DMS 273 (cell line): Measurements from ENCODE around the gene HCFC1.
"Not testable (repeated sequence)": the region's sequence is repeated elsewhere in the genome, so short reads cannot be mapped to it uniquely, and the experiment has no call there.

Source experiments
- DNase-seq: peaks from one replicate; lab custom pipeline; 2025; ENCODE audit not compliant: unreplicated experiment; lab: John Stamatoyannopoulos, UW

The HCFC1 gene

DNA sequence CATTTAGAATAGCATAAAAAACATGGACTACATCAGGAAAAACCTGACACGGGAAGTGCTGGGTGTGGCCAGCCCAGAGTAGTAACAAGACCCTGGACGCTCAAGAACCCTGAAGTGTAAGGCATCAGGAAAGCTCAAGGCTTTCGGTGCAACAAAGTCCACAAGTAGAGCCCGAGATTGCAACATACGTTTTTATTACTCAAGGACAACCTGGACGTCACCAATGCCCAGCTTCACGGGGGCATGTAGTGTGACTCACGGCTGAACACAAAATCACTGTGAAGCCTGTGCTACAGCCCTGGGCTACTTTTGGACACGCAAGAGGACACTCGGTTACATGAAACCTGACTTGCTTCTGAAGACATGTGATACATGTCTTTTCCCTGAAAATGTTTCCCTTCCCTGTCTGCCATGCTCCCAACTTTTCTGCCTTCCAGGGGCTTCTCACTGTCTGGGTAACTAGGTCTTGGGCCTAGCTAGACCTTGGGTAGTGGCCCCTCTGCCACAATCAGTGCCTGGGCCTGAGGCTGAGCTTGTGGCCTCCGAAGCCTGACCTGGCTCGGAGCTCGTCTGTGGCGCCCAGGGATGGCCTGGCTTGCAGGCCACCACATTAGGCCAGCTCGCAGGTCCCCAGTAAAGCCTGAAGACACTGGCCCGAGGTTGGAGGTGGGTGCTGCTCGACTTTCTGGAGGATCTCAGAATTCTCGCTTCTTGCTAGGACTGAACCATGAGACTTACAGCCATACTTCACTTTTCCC lies 38.9 kb upstream of the HCFC1 start:
- no peak for DNase-seq

DNA sequence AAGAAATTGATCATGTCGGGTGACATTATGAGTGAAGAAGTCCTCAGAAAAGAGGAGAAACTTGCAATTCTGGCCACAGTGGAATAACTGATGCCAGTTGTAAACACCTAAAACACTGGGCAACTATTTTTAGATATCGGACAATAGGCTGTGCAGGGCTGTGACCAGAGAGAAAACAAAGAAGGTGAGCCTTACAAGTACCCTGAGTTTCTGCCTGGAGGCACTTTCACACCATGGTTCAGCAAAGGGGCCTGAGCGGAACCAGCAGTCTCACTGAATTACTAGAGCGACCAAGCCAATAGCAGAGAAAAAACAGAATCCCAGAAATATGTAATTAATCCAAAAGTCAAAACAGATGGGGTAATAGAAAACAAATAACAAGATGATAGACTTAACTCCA lies 36.9 kb upstream of the HCFC1 start:
- no peak for DNase-seq

DNA sequence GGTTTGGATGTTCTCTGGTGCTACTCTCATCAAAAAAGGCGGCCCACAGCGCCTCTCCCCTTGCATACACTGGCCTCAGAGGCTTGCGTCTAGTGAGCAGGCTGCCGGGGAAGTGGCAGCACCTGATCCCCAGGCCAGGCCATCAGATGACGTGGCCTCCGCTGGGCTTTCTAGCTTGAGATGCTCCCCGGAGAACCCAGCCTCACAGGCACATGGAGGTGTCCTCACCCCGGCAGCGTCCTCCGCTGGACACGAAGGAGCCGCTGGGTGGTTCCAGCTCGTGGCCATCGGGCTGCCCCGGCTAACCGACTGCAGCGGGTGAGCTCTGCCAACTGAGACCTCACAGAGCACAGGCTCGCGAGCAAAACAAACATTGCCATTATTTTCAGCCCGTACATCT lies 35.3 kb upstream of the HCFC1 start:
- DNase-seq = no peak

DNA sequence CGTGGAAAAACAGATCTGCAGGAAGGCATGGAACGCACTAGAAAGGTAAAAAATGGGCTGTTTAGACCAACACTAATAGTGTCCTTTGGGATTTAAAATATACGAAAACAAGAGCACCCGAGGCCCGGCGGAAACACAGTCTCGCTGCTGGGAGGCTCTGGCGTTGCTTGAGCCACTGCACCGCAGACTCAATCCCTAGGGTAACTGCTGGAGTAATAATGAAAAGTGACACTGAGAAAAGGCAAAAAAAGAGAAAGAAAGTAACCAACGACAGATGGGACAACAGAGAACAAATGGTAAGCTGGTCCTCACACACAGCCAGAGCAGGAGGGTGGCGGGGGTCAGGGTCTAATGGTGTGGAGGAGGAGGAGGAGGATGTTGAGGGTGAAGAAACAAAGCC lies 32.7 kb upstream of the HCFC1 start:
- DNase-seq = no peak

DNA sequence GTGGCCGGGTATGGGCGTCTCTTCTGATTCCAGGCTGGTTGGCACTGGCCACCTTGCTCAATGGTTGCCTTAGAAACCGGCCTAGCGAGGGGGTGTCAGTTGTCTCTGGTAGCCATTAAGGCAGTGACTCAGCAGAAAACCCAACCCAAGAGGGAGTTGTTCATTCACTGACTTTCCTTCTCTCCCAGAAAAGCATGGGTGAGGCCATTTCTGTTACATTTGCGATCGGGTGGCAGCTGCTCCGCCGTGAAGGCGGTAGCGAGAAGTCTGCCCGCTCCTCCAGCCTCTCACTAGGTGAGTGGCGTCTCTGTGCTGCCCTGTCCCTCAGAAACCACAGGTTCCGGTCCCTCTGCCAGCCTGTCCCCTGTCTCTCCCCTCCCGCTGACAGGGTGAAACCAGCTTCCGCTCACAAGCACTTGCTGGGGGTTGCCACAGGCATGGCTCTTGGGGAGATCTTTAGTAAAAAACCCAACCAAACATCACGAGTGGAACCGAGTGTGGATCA lies 30.6 kb upstream of the HCFC1 start:
- peak; percentile 93 for DNase-seq

DNA sequence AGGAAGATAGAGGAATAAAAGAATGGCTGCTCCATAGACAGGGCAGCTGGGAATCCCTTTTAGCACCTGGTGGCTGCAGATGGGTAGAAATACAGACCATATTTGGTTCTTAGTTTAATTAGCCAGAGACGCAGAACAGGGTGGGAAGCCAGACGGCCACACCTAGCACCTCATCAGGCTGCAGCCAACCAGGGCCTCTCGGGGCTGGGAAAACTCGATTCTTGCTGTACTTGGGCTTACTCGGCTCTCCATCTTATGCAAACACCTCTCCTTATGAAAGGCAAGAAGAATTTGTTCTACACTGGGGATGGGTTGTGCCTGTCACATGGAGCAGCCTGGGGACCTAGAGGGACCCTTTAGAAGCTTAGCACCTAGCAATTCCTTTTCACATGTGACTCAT lies 28.4 kb upstream of the HCFC1 start:
- peak; percentile 91 for DNase-seq

DNA sequence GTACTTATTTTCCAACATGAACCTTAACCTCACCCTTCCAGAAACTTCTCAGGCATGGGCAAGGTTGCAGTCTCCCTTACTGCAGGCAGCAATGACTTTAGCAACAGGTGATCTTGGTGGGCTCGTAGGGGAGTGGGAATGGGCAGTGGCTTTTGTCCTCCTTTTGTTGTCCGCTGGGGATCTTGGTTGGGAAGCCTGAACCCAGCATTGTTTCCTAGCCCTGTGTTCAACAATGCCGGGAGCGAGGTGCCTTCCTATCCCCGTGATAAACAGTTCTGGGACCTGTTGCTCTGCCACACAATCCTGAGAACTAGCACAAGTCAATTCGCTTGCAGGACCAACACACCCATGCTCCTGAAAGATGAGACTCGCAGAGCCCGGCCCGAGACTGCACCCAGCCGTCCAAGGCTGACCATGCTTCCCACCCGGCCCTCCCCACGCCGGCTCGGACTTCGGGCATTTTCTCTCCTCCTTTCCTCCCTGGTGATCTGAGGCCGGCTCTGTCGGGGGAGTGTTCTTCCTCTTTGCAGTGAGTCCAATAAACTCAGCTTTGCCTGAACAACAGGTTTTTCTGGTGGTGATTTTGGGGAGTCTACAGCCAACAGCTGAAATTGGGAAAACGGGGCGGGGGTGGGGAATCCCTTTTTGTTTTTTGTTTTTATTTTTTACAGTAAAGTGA lies 27.9 kb upstream of the HCFC1 start:
- no peak for DNase-seq

DNA sequence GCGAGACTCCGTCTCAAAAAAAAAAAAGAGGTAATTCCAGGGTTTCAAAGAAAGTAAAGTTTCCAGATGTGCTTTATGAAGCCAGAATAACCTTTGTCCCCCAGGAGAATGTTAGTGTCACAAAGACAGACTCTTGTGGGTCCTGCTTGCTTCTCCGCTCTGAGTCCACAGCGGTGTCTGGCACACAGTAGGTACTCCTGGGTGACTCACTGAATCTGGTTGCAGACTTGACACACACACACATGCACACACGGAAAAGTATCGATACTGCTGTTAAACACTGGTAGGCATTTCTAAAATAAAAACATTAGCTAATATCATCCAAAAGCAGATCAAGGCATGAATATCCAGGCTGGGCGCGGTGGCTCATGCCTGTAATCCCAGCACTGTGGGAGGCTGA lies 23.9 kb upstream of the HCFC1 start:
- no peak for DNase-seq

DNA sequence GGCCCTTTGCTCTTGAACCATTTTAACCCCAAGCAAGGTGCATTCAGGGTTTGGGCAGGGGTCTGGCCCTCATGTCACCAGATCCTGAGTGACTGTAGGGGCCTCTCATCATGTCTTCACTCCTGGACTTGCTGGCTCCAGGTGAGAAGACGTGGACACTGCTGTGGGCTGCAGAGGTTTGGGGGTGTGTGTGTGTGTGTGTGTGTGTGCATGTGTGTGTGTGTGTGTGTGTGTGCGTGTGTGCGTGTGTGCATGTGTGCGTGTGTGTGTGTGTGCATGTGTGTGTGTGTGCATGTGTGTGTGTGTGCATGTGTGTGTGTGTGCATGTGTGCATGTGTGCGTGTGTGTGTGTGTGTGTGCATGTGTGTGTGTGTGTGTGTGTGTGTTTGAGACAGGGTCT lies 22.8 kb upstream of the HCFC1 start:
- not testable (repeated sequence) for DNase-seq

DNA sequence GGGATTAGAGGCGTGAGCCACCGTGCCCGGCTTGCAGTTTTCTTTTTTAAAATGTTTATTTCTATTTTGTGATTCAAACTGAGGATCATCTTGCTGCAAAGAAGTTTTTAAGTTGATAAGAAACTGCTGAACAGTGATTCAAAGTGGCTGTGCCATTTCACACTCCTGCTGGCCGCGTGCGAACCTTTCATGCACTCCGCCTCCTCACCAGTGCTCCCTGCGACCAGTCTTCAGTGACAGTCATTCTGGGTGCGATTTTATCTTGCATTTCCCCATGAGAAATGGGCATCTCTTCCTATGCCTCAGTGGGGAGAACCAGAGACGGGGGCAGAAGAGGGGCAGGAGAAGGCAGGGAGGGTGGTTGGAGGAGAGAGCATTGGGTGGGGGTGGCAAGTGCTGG lies 22.4 kb upstream of the HCFC1 start:
- DNase-seq = no peak

DNA sequence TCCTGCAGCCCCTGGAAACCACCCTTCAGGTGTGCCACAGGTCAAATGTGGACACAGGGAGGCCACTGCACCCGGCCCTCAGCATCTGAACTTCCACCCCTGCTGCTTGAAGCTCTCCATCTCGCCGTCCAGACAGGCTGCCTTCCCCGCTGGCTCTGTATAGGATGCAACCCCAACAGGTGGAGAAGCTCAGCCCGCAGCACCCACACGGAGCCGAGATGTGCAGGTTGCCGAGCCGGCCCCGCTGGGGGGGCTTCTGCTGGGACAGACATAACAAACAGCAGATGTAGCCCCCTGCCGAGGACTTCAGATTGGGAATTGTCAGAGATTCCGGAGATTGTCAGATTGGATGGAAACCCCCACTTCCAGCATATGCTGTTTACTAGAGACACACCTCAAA lies 21.5 kb upstream of the HCFC1 start:
- peak; percentile 92 for DNase-seq

DNA sequence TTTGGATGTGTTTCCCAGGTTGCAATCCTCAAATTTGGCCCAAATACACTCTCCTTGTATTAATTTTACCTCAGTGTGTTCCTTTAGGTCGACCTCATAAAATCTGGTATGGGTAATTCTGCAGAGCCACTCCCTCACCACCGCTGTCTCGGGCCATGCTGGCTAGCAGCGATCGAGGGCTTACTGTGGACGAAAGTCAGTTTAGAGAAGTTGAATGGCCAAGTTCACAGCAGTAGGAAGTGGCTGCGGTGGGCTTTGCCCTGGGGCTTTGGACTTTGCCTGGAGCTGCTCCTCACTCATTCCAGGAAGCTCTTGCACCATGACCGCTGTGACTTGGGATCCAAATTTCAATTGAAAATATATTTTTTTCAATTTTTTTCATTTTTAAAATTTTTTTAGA lies 20.6 kb upstream of the HCFC1 start:
- no peak for DNase-seq

DNA sequence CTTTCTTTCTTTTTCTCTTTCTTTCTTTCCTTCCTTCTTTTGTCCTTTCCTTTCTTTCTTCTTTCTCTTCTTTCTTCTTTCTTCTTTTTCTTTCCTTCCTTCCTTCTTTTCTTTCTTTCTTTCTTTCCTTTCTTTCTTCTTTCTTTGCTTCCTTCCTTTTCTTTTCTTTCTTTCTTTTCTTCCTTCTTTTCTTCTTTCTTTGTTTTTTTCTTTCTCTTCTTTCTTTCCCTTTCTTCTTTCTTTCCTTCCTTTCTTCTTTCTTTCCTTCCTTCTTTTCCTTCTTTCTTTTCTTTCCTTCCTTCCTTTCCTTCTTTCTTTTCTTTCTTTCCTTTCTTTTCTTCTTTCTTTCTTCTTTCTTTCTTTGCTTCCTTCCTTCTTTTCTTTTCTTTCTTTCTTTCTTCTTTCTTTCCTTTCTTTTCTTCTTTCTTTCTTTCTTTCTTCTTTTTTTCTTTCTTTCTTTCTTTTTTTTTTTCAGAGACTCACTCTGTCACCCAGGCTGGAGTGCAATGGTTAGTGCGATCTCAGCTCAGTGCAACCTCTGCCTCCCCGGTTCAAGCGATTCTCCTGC lies 19.5 kb upstream of the HCFC1 start:
- no peak for DNase-seq

DNA sequence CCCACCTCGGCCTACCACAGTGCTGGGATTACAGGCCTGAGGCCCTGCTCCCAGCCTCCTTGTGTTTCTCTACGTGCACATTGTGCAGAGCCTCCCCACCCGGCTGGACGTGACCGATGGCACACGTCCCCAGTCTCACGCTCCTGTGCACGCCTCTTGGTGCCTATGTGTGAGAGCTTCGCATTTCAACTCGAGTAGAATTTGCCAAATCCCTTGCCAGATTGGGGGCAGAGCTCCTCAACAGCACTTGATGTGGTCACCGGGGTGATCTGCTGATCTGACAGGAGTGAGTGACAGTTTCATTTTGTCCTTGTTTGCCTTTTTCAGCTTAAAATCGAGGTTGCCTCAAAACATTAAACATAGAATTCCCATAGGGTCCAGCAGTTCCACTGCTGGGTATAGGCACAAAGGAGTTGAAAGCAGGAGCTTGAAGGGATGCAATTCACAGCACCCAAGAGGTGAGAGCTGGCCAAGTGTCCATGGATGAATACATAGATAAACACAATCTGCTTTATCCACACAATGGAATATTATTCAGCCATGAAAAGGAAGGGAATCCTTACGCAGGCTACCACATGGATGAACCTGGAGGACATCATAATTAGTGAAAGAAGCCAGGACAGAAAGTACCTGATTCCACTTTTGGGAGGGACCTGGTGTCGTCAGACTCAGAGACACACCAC lies 18.5 kb upstream of the HCFC1 start:
- DNase-seq = no peak

DNA sequence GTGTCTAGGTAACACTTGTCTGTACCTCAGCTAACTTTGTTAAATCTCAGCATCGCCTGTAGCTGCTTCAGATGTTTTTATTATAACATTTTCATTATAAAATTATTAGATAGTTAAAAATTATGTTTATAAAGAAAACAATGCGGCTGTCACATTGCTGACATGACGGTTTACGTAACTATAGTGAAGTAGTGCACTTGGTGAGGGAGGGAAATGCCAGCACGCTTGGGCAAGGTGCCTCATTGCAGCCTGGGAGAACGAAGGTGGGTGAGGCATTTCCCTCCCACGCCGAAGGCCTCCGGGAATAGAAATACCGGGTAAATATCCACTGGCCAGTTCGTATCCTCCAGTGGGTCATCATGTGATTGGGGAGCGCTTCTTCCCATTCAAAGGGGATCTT lies 16.9 kb upstream of the HCFC1 start:
- DNase-seq = no peak

DNA sequence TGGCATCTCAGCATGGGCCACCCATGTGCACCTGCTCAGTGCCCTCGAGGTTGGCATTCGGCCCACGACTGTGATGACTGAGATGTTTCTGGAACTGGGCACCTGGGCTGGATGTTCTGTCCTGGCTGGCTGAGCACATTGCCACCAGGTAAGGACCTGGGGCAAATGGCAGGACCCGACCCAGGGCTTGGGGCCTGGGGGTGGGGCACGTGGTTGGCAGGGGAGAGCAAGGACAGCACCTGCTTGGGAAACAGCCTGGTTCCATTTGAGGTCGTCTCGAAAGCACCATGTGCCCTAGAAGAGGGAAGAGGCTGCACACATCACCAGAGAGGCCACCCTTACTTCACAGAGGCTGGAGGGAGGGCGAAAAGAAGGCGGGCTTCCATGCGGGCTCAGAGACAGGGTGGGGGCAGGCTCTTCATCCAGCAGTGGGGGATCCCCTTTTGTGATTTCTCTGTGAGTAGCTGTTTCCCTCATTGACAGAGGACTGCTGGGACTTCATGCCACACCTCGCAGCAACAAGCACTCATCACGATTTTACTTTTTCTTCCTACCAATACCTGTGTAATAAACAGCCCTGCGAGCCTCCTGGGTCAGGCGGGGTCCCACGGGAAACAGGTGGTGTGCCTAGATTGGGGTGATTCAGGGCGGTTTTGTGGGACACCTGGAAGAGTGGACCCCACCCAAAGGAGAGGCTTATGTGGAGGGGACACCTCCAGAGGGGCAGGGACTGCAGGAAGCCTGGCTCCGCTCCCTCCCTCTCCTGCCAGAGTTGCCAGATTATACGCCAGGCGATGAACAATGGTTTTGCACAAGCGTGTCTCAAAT lies 12.9 kb upstream of the HCFC1 start:
- DNase-seq = no peak

DNA sequence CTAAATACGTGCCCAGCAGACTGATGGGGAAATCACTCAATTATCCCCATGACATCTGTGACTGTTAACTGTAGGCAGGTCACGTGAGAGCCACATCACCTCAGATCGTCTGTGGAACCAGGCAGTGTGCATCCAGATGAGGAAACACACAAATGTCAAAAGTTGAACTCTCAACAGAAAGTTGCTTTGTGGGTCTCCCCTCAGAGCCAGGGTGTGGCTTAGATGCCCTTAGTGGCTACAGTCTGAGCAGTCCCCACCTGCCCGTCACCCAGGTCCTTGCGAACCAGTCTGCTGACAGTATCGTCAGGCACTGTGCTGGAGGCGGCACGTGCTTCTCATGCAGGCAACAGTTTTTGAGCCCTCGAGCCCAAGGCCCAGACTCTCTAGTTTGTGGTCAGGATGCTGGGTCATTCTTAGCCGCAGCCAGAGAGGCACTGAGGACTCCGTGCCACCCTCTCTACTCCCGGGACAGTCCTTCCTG lies 11.7 kb upstream of the HCFC1 start:
- DNase-seq = no peak

DNA sequence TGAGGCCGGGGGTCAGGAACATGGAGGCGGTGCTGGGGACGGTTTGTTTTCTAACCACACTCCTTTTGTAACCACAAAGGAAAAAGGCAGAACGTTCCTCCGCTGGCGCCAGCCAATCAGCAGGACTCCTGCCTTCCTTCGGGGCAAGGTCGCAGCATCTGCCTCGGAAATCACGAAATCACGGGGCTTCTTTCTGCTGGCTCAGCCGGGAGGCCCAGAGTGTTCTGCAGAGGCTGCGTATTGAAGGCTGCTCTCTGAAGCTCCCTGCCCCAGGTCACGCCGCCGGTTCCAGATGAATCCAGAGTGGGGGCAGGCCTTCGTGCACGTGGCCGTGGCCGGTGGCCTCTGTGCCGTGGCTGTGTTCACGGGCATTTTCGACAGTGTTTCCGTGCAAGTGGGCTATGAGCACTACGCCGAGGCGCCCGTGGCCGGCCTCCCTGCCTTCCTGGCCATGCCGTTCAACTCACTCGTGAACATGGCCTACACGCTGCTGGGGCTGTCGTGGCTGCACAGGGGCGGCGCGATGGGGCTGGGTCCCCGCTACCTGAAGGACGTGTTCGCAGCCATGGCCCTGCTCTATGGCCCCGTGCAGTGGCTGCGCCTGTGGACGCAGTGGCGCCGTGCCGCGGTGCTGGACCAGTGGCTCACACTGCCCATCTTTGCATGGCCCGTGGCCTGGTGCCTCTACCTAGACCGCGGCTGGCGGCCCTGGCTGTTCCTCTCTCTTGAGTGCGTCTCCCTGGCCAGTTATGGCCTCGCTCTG lies 10.3 kb upstream of the HCFC1 start:
- no peak for DNase-seq

DNA sequence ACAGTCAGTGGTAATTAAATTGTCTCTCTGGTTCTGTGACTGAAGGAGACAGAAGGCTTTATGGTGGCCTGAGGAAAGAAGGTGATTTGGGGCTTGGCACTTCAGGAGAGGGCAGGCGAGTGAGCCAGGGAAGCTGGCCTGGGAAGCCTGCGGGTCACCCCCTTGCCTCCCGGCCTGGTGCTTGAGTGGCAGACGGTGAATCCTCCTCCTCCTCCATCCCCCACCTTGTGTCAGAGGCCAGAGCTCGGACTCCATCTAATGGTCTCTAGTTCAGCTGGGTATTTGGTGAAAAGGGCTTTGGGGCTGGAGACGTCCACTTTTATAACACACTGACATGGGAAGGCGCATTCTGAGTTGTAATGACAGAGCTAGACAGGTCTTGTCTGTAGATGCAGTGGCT lies 9.6 kb upstream of the HCFC1 start:
- no peak for DNase-seq

DNA sequence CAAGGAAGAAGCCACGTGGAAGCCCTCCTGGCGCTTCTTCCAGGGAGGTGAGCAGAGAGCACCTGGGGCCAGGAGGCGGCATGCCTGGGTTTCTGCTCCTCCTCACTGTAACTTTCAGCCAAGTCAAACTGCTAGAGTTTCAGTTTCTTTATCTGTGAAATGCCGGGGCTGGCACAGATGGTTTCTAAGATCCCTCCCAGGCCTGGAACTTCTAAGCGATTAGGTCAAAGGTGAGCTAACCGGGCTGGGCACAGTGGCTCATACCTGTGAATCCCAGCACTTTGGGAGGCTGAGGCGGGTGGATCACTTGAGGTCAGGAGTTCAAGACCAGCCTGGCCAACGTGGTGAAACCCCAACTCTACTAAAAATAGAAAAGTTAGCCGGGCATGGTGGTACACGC lies 8.8 kb upstream of the HCFC1 start:
- not testable (repeated sequence) for DNase-seq
